ENCODE results near the gene TNFAIP8L1.

DNA sequence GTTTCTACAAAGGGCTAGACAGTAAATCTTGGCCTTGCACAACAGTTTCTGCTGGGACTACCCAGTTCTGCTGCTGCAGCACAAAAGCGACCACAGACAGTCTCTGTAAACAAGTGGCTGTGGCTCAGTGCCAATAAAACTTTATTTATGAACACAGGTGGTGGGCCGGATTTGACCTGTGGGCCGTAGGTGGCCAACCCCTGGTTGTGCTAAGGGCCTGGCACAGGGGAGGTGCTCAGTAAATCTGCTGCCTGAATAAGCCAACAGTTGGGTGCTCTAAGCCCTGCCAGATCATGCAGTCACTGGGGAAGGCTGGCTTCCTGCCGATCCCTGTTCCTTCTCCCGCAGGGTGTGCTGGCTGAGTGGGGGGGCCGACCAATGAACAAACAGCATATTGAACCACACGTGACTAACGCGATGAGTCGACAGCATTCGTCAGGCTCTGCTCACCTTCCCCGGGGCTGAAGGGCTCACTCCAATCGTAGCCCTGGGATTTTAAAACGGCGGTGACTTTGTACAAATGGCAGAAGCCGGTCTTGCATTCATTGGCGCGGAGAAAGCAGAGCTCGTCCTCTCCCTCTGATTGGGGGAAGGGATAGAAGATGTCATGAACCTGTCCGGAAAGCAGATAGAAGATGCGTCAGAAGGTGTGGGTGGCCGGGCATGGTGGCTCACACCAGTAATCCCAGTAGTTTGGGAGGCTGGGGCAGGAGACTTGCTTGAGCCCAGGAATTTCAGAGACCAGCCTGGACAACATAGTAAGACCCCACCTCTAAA, 55.1 kb downstream of the TNFAIP8L1 start:
- TF ChIP-seq SP1 (IDR thresholded peaks at IDR 0.05; ENCODE audit: low read depth, low read length) (no peak), EZH2 (IDR thresholded peaks at IDR 0.05; ENCODE audit: low read depth, low read length, severe bottlenecking) (no peak), RAD21 (IDR thresholded peaks at IDR 0.05 in 1 of 2, conservative IDR thresholded peaks at IDR 0.05 in 1 of 2; ENCODE audit: low read depth in 2 of 2, low read length in 2 of 2) (no peak), EP300 (IDR thresholded peaks at IDR 0.05; ENCODE audit: borderline replicate concordance in 1 of 2, low read depth in 2 of 2, low read length in 2 of 2) (no peak), GABPA (IDR thresholded peaks at IDR 0.05; ENCODE audit: borderline replicate concordance, insufficient read depth, low read length) (no peak)
- TF ChIP-seq, protein P1, sequence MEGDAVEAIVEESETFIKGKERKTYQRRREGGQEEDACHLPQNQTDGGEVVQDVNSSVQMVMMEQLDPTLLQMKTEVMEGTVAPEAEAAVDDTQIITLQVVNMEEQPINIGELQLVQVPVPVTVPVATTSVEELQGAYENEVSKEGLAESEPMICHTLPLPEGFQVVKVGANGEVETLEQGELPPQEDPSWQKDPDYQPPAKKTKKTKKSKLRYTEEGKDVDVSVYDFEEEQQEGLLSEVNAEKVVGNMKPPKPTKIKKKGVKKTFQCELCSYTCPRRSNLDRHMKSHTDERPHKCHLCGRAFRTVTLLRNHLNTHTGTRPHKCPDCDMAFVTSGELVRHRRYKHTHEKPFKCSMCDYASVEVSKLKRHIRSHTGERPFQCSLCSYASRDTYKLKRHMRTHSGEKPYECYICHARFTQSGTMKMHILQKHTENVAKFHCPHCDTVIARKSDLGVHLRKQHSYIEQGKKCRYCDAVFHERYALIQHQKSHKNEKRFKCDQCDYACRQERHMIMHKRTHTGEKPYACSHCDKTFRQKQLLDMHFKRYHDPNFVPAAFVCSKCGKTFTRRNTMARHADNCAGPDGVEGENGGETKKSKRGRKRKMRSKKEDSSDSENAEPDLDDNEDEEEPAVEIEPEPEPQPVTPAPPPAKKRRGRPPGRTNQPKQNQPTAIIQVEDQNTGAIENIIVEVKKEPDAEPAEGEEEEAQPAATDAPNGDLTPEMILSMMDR (IDR thresholded peaks at IDR 0.05; ENCODE audit: control extremely low read depth in 1 of 3, insufficient read depth in 1 of 3, low read depth in 1 of 3, low read length in 3 of 3): no peak
- TF ChIP-seq, protein P2, sequence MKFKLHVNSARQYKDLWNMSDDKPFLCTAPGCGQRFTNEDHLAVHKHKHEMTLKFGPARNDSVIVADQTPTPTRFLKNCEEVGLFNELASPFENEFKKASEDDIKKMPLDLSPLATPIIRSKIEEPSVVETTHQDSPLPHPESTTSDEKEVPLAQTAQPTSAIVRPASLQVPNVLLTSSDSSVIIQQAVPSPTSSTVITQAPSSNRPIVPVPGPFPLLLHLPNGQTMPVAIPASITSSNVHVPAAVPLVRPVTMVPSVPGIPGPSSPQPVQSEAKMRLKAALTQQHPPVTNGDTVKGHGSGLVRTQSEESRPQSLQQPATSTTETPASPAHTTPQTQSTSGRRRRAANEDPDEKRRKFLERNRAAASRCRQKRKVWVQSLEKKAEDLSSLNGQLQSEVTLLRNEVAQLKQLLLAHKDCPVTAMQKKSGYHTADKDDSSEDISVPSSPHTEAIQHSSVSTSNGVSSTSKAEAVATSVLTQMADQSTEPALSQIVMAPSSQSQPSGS (IDR thresholded peaks at IDR 0.05; ENCODE audit: low read length): no peak
- TF ChIP-seq, protein P3, sequence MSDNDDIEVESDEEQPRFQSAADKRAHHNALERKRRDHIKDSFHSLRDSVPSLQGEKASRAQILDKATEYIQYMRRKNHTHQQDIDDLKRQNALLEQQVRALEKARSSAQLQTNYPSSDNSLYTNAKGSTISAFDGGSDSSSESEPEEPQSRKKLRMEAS (IDR thresholded peaks at IDR 0.05): no peak
- TF ChIP-seq, protein P4, sequence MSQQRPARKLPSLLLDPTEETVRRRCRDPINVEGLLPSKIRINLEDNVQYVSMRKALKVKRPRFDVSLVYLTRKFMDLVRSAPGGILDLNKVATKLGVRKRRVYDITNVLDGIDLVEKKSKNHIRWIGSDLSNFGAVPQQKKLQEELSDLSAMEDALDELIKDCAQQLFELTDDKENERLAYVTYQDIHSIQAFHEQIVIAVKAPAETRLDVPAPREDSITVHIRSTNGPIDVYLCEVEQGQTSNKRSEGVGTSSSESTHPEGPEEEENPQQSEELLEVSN (IDR thresholded peaks at IDR 0.05): no peak
